ENCODE data around the gene OPRL1.

Gene OPRL1

DNA sequence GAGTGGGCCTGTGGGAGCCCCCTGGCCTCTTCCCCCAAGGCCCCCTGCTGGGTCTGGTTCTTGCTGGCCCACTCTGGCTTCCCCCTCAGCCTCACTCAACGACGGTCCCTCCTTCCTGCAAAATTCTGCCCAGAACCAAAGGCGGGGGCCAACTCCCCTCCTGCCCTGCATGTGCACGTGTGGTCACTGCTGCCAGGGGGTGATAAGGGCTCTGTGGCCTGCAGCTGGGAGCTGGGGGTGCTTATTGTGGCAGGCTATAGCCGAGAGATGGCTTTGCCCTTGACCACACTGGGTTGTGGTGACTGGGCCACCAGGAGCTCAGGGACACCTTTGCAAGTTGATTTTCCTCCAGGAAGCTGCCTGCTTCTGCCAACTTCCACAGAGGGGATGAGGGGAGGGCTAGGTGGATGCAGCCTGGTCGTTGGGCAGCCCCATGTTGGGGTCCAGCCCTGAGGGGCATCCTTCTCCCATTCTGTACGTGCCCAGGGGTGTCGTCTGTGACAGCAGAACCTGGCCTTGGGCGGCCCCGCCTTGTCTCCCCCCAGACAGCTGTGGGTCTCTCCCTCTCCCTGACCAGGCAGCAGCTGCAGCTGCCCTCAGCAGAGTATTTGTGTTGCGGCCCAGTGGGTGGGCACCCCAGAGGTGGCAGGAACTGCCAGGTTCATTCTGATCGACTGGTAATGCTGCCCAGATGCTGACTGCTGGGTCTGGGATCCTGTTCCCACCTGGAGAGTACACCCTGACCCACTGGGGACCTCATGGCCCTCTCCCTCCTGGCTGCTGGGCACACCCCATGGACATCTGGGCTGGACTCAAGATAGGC lies 11.3 kb upstream of the OPRL1 start:
- Histone ChIP-seq H3K4me3 (ENCODE audit: low read length in 2 of 2) (no peak overlapping the region), H3K27me3 (ENCODE audit: control insufficient read depth in 1 of 2, insufficient read depth in 2 of 2, low read length in 2 of 2) (no peaks in the 10 kb centered on the region), H3K4me1 (ENCODE audit: control insufficient read depth, insufficient read depth, low read length) (peaks cover 17% of the 10 kb centered on the region), H3K36me3 (ENCODE audit: control insufficient read depth in 2 of 2, insufficient read depth in 2 of 2, low read length in 2 of 2) (peaks cover 0 to 2% of the 10 kb centered on the region in 2 donors), H3K9me3 (ENCODE audit: control insufficient read depth in 2 of 2, low read length in 2 of 2) (no peaks in the 10 kb centered on the region), H3K27ac (ENCODE audit: low read length) (no peak overlapping the region), H3K9ac (ENCODE audit: low read length in 2 of 2) (no peak overlapping the region)

DNA sequence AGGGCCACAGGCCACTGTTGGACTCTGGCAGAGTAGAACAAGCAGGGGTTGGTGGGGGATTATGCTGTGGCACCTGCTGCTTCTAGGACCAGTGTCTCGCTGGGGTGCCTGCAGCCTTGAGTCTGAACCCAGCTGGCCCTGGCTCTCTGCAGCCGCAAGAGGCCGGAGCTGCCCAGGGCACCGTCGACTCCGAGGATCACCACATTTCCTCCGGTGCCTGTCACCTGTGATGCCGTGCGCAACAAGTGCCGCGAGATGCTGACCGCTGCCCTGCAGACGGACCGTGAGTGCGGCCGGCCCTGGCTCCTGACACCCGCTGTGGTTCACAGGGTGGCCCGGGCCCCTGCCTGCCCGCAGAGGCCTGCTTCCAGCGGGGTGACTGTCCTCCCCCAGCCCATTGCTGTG lies 10.7 kb upstream of the OPRL1 start:
- H3K27ac ChIP-seq (ENCODE audit: low read length): no peak overlapping the region

DNA sequence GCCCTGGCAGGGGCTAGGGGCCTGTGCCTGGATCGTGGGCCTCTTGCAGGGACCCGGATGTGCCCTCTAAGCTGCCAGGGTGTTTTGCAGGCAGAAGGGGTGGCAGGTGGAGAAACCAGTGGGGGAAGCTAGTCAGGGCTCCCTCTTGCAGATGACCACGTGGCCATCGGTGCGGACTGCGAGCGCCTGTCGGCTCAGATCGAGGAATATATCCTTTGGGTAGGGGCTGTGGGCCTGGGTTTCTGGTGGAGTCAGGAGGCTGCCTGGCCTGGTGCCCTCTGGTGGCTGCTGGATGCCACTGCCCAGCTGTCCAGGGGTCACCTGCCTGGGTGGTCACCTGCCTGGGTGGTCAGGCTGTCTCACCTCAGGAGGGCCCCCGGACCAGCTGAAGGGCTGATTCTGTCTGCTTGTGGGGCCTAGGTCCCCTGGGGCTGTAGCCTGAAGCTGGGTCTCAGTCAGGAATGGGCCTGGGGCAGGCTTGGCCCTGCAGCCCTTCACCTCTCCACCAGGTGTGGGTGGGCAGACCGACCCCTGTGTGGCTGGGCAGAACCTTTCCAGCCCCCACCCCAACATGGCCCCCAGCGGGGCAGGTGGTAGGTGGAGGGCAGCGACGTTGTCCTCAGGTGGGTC lies 10.2 kb upstream of the OPRL1 start:
- H3K27me3 ChIP-seq (ENCODE audit: control insufficient read depth in 1 of 2, insufficient read depth in 2 of 2, low read length in 2 of 2): no peaks in the 10 kb centered on the region
- H3K27ac ChIP-seq (ENCODE audit: low read length): no peak overlapping the region
- no peak overlapping the region for H3K9ac ChIP-seq (ENCODE audit: low read length in 2 of 2)
- H3K9me3 ChIP-seq (ENCODE audit: control insufficient read depth in 2 of 2, low read length in 2 of 2): no peaks in the 10 kb centered on the region
- H3K4me3 ChIP-seq (ENCODE audit: low read length in 2 of 2): no peak overlapping the region
- peaks cover 7% of the 10 kb centered on the region for H3K4me1 ChIP-seq (ENCODE audit: control insufficient read depth, insufficient read depth, low read length)
- H3K36me3 ChIP-seq (ENCODE audit: control insufficient read depth in 2 of 2, insufficient read depth in 2 of 2, low read length in 2 of 2): peaks cover 0 to 2% of the 10 kb centered on the region in 2 donors

More for the DNA sequence above, 10.7 kb upstream of the OPRL1 start:
- H3K36me3 ChIP-seq (ENCODE audit: control insufficient read depth in 2 of 2, insufficient read depth in 2 of 2, low read length in 2 of 2): peaks cover 0 to 2% of the 10 kb centered on the region in 2 donors
- peaks cover 11% of the 10 kb centered on the region for H3K4me1 ChIP-seq (ENCODE audit: control insufficient read depth, insufficient read depth, low read length)
- no peak overlapping the region for H3K9ac ChIP-seq (ENCODE audit: low read length in 2 of 2)
- H3K9me3 ChIP-seq (ENCODE audit: control insufficient read depth in 2 of 2, low read length in 2 of 2): no peaks in the 10 kb centered on the region
- H3K4me3 ChIP-seq (ENCODE audit: low read length in 2 of 2): no peak overlapping the region
- no peaks in the 10 kb centered on the region for H3K27me3 ChIP-seq (ENCODE audit: control insufficient read depth in 1 of 2, insufficient read depth in 2 of 2, low read length in 2 of 2)

GRCh38 chr20:64070244-64070993 lies 9.5 kb upstream of the OPRL1 start:
- no peak overlapping the region for H3K4me3 ChIP-seq (ENCODE audit: low read length in 2 of 2)

GRCh38 chr20:64071341-64072332 lies 8.2 kb upstream of the OPRL1 start:
- peaks cover 0 to 2% of the 10 kb centered on the region in 2 donors for H3K36me3 ChIP-seq (ENCODE audit: control insufficient read depth in 2 of 2, insufficient read depth in 2 of 2, low read length in 2 of 2)
- H3K27ac ChIP-seq (ENCODE audit: low read length): no peak overlapping the region
- H3K9me3 ChIP-seq (ENCODE audit: control insufficient read depth in 2 of 2, low read length in 2 of 2): no peaks in the 10 kb centered on the region
- no peaks in the 10 kb centered on the region for H3K4me1 ChIP-seq (ENCODE audit: control insufficient read depth, insufficient read depth, low read length)
- no peak overlapping the region for H3K9ac ChIP-seq (ENCODE audit: low read length in 2 of 2)
- no peaks in the 10 kb centered on the region for H3K27me3 ChIP-seq (ENCODE audit: control insufficient read depth in 1 of 2, insufficient read depth in 2 of 2, low read length in 2 of 2)
- H3K4me3 ChIP-seq (ENCODE audit: low read length in 2 of 2): no peak overlapping the region

More at GRCh38 chr20:64070244-64070993, 9.5 kb upstream of the OPRL1 start:
- Histone ChIP-seq H3K9ac (ENCODE audit: low read length in 2 of 2) (no peak overlapping the region), H3K4me1 (ENCODE audit: control insufficient read depth, insufficient read depth, low read length) (peaks cover 2% of the 10 kb centered on the region), H3K9me3 (ENCODE audit: control insufficient read depth in 2 of 2, low read length in 2 of 2) (no peaks in the 10 kb centered on the region), H3K27ac (ENCODE audit: low read length) (no peak overlapping the region), H3K36me3 (ENCODE audit: control insufficient read depth in 2 of 2, insufficient read depth in 2 of 2, low read length in 2 of 2) (peaks cover 0 to 2% of the 10 kb centered on the region in 2 donors), H3K27me3 (ENCODE audit: control insufficient read depth in 1 of 2, insufficient read depth in 2 of 2, low read length in 2 of 2) (no peaks in the 10 kb centered on the region)

DNA sequence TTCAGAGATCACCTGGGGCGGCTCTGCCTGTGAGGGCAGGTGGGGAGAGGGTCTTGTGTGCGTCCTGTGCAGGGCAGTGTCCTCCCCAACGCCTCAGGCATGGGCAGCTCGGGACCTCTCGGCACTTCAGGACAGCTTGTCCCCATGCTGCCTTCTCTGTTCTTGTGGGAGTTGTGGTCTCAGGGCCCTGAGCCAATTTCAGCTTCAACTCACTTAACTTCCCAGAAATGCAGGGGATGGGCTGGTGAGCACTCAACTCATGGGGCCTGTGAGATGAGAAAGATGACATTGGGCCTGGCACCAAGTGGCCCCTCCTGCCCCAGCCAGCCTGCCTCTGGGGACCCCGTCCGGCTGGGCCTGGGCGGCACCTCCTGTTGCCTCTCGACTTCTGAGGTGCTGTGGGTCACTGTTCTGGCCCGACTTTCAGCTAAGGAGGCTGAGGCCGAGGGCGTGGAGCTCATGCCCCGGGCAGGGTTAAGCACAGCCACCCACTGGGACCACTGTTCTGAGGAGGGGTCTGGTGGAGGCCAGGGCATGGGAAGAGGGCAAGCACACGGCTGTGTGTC lies 7.3 kb upstream of the OPRL1 start:
- Histone ChIP-seq H3K9me3 (ENCODE audit: control insufficient read depth in 2 of 2, low read length in 2 of 2) (no peaks in the 10 kb centered on the region), H3K27me3 (ENCODE audit: control insufficient read depth in 1 of 2, insufficient read depth in 2 of 2, low read length in 2 of 2) (no peaks in the 10 kb centered on the region), H3K9ac (ENCODE audit: low read length in 2 of 2) (no peak overlapping the region), H3K36me3 (ENCODE audit: control insufficient read depth in 2 of 2, insufficient read depth in 2 of 2, low read length in 2 of 2) (peaks cover 0 to 2% of the 10 kb centered on the region in 2 donors), H3K4me1 (ENCODE audit: control insufficient read depth, insufficient read depth, low read length) (peaks cover 3% of the 10 kb centered on the region), H3K27ac (ENCODE audit: low read length) (no peak overlapping the region), H3K4me3 (ENCODE audit: low read length in 2 of 2) (no peak overlapping the region)

- H3K36me3 ChIP-seq (ENCODE audit: control insufficient read depth in 2 of 2, insufficient read depth in 2 of 2, low read length in 2 of 2): peaks cover 0 to 2% of the 10 kb centered on the region in 2 donors
- H3K4me1 ChIP-seq (ENCODE audit: control insufficient read depth, insufficient read depth, low read length): peaks cover 9% of the 10 kb centered on the region
- no peak overlapping the region for H3K4me3 ChIP-seq (ENCODE audit: low read length in 2 of 2)
- H3K27me3 ChIP-seq (ENCODE audit: control insufficient read depth in 1 of 2, insufficient read depth in 2 of 2, low read length in 2 of 2): no peaks in the 10 kb centered on the region
- H3K9ac ChIP-seq (ENCODE audit: low read length in 2 of 2): no peak overlapping the region
- H3K27ac ChIP-seq (ENCODE audit: low read length): no peak overlapping the region
- no peaks in the 10 kb centered on the region for H3K9me3 ChIP-seq (ENCODE audit: control insufficient read depth in 2 of 2, low read length in 2 of 2)
Observed at GRCh38 chr20:64073476-64074183, 6.3 kb upstream of the OPRL1 start.

DNA sequence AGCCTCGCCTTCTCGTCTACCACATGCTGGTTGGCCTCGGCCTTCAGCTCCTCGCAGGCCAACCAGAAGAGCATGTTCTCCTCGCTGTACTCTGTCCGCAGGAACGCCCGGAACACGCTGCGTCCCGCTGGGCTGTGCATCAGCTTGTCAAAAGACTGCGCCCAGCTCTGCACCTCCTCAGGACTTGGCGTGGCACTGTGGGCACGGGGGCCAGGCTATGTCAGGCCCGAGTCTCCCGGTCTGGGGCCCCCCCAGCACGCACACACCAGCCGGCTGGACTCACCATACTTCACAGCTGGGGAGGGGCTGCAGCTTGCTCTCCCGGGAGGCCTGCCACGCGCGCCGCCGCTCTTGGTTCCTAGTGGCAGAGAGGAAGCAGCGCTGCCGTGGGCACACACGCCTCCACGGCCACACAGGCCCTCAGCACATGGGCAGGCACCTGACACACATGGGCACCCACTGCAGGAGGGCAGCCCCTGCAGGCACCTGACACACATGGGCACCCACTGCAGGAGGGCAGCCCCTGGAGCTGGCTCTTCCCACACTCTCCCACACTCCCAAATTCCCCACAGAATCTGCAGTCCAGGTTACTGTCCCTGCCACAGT lies 5.6 kb upstream of the OPRL1 start:
- no peaks in the 10 kb centered on the region for H3K27me3 ChIP-seq (ENCODE audit: control insufficient read depth in 1 of 2, insufficient read depth in 2 of 2, low read length in 2 of 2)
- peaks cover 15% of the 10 kb centered on the region for H3K4me1 ChIP-seq (ENCODE audit: control insufficient read depth, insufficient read depth, low read length)
- H3K4me3 ChIP-seq (ENCODE audit: low read length in 2 of 2): no peak overlapping the region
- H3K9me3 ChIP-seq (ENCODE audit: control insufficient read depth in 2 of 2, low read length in 2 of 2): no peaks in the 10 kb centered on the region
- H3K9ac ChIP-seq (ENCODE audit: low read length in 2 of 2): no peak overlapping the region
- peaks cover 0 to 2% of the 10 kb centered on the region in 2 donors for H3K36me3 ChIP-seq (ENCODE audit: control insufficient read depth in 2 of 2, insufficient read depth in 2 of 2, low read length in 2 of 2)
- no peak overlapping the region for H3K27ac ChIP-seq (ENCODE audit: low read length)

DNA sequence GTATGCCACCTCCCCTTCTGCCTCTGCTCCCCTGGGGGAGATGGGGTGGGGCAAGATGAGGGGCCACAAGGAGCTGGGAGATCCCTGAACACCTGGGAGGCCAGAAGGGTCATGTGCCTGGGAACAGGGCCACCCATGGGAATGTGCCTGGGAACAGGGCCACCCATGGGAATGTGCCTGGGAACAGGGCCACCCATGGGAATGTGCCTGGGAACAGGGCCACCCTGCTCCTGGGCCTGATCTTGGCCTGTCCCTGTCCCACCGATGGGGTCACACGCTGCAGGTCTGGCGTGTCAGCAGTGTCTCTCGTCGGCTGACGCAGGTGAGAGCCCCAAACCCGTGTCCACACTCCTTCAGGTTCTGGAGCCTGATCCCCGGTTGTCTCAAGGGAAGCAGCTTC lies 4.9 kb upstream of the OPRL1 start:
- H3K4me1 ChIP-seq (ENCODE audit: control insufficient read depth, insufficient read depth, low read length): peaks cover 17% of the 10 kb centered on the region
- H3K4me3 ChIP-seq (ENCODE audit: low read length in 2 of 2): no peak overlapping the region
- peaks cover 0 to 2% of the 10 kb centered on the region in 2 donors for H3K36me3 ChIP-seq (ENCODE audit: control insufficient read depth in 2 of 2, insufficient read depth in 2 of 2, low read length in 2 of 2)
- H3K27ac ChIP-seq (ENCODE audit: low read length): no peak overlapping the region
- H3K27me3 ChIP-seq (ENCODE audit: control insufficient read depth in 1 of 2, insufficient read depth in 2 of 2, low read length in 2 of 2): no peaks in the 10 kb centered on the region
- H3K9ac ChIP-seq (ENCODE audit: low read length in 2 of 2): no peak overlapping the region
- H3K9me3 ChIP-seq (ENCODE audit: control insufficient read depth in 2 of 2, low read length in 2 of 2): no peaks in the 10 kb centered on the region
